GM12878 (cell line): ENCODE results near the gene EXPH5. TPM values are rescaled to one million over a fixed set of nuclear protein-coding genes. Genes with fewer than 3 reads are reported as not detected.

Experiments
- ASH2L ChIP-seq: fragments of 300-600, 200-600 bp; sonication (generic); IDR thresholded peaks from 2 replicates; pipeline ENCODE4 v1.6.1; 2017; ENCODE audit warnings: low read depth, mild to moderate bottlenecking, borderline replicate concordance
- CEBPB ChIP-seq, 2 experiments: fragments of 150-350 bp in 1 of 2; IDR thresholded peaks; 2 replicates each; pipeline ENCODE4 v1.6.1; 2012 to 2014; ENCODE audit warnings: low read depth in 2 of 2, low read length in 2 of 2, borderline replicate concordance in 1 of 2, inconsistent platforms in 1 of 2
- CREB1 ChIP-seq: IDR thresholded peaks from 2 replicates; pipeline ENCODE4 v1.6.1; 2012; ENCODE audit warnings: low read depth, mild to moderate bottlenecking, inconsistent platforms
- CREM ChIP-seq: IDR thresholded peaks from 2 replicates; pipeline ENCODE4 v1.6.1; 2014; ENCODE audit warnings: antibody characterized with exemption, low read depth
- E2F8 ChIP-seq: fragments of 450-650 bp; IDR thresholded peaks from 2 replicates; pipeline ENCODE4 v1.6.1; 2018; ENCODE audit warnings: mild to moderate bottlenecking, low read depth, moderate library complexity; ENCODE audit not compliant: partially characterized antibody
- FOXM1 ChIP-seq: IDR thresholded peaks from 2 replicates; pipeline ENCODE4 v1.6.1; 2012; ENCODE audit warnings: low read depth, mild to moderate bottlenecking, inconsistent platforms, low read length, moderate library complexity
- IKZF2 ChIP-seq, 2 experiments: fragments of 450-650 bp; IDR thresholded peaks; 2 replicates each; pipeline ENCODE4 v1.6.1; 2017; ENCODE audit warnings: mild to moderate bottlenecking in 2 of 2, moderate library complexity in 2 of 2
- JUNB ChIP-seq: IDR thresholded peaks from 2 replicates; pipeline ENCODE4 v1.6.1; 2016; ENCODE audit warnings: antibody characterized with exemption, mild to moderate bottlenecking
- KAT2A ChIP-seq: conservative IDR thresholded peaks from 2 replicates; pipeline ENCODE4 v1.6.1; 2011; ENCODE audit warnings: low read depth, low read length; ENCODE audit not compliant: control insufficient read depth
- MXI1 ChIP-seq: fragments of 150-350 bp; IDR thresholded peaks from 2 replicates; pipeline ENCODE4 v1.6.1; 2011; ENCODE audit warnings: low read depth, mild to moderate bottlenecking, inconsistent platforms, low read length, improper control_type of control experiment
- MYB ChIP-seq: fragments of 150-350 bp; IDR thresholded peaks from 2 replicates; pipeline ENCODE4 v1.6.1; 2014; ENCODE audit warnings: mild to moderate bottlenecking, low read depth, low read length, borderline replicate concordance
- NBN ChIP-seq: fragments of 450-650 bp; IDR thresholded peaks from 2 replicates; pipeline ENCODE4 v1.6.1; 2016
- NFYB ChIP-seq: IDR thresholded peaks from 2 replicates; pipeline ENCODE4 v1.6.1; 2011; ENCODE audit warnings: low read depth, mild to moderate bottlenecking, low read length, improper control_type of control experiment, moderate library complexity; ENCODE audit not compliant: insufficient read depth
- NKRF ChIP-seq: fragments of 450-650 bp; conservative IDR thresholded peaks from 2 replicates; pipeline ENCODE4 v1.6.1; 2017; ENCODE audit warnings: mild to moderate bottlenecking, moderate library complexity
- NR2F1 ChIP-seq: fragments of 450-650 bp; conservative IDR thresholded peaks from 2 replicates; pipeline ENCODE4 v1.6.1; 2017; ENCODE audit warnings: mild to moderate bottlenecking
- PML ChIP-seq: IDR thresholded peaks from 2 replicates; pipeline ENCODE4 v1.6.1; 2012; ENCODE audit warnings: low read length, inconsistent platforms
- POLR2AphosphoS2 ChIP-seq: IDR thresholded peaks from 2 replicates; pipeline ENCODE4 v1.6.1; 2011; ENCODE audit warnings: low read depth, mild to moderate bottlenecking, low read length, improper control_type of control experiment, moderate library complexity
- POU2F2 ChIP-seq: IDR thresholded peaks from 3 replicates; pipeline ENCODE4 v1.6.1; 2011; ENCODE audit warnings: low read depth, mild to moderate bottlenecking, low read length, borderline replicate concordance
- SPI1 ChIP-seq: IDR thresholded peaks from 2 replicates; pipeline ENCODE4 v1.6.1; 2011; ENCODE audit warnings: low read depth, mild to moderate bottlenecking, low read length, moderate library complexity, borderline replicate concordance; ENCODE audit not compliant: insufficient read depth
- YBX1 ChIP-seq: fragments of 450-650 bp; IDR thresholded peaks from 2 replicates; pipeline ENCODE4 v1.6.1; 2016; ENCODE audit warnings: antibody characterized with exemption
- ZNF217 ChIP-seq: fragments of 450-650 bp; IDR thresholded peaks from 2 replicates; pipeline ENCODE4 v1.6.1; 2017; ENCODE audit warnings: antibody characterized with exemption, mild to moderate bottlenecking
- ZNF274 ChIP-seq: IDR thresholded peaks from one replicate; pipeline ENCODE4 v1.8.0; 2011; ENCODE audit not compliant: insufficient read length, insufficient read depth
- polyA plus RNA-seq, 11 experiments: library from polyadenylated mRNA; depleted of rRNA in 4 of 11; unstranded in 6 of 11; stranded (reverse) in 5 of 11; fragments of >200 nt; fragmentation: Nextera tagmentation in 4 of 11; fragmentation: Illumina TruSeq in 1 of 11; extraction: Ambion mirVana in 4 of 11; extraction: Trizol in 1 of 11; gene quantifications; 1 replicate in 1 of 11; 2 replicates in 10 of 11; pipeline versions ENCODE4 v1.2.1 to v1.2.3, GENCODE V29; 2011 to 2016; ENCODE audit warnings: inconsistent platforms in 2 of 11, missing spikeins in 2 of 11, low read depth in 1 of 11
- total RNA-seq, 4 experiments: library from RNA; depleted of rRNA in 3 of 4; stranded (reverse); fragments of >200 nt in 3 of 4; fragmentation: Illumina TruSeq in 1 of 4; extraction: Trizol in 1 of 4; gene quantifications; 2 replicates each; pipeline versions ENCODE4 v1.2.1 to v1.2.3, GENCODE V29; 2013 to 2021
- TF ChIP-seq, protein P1 (sequence below): fragments of 450-650 bp; IDR thresholded peaks from 2 replicates; pipeline ENCODE4 v1.6.1; 2016; ENCODE audit warnings: mild to moderate bottlenecking
- TF ChIP-seq, protein P2 (sequence below): IDR thresholded peaks from 2 replicates; pipeline ENCODE4 v1.6.1; 2011; ENCODE audit warnings: mild to moderate bottlenecking, low read depth, low read length, moderate library complexity; ENCODE audit not compliant: insufficient replicate concordance

The EXPH5 gene
- total and polyA plus RNA-seq, 10 of the 15 experiments (the other 5 are each of a cell fraction or from before 2014, with no cell fraction given): 0.69 to 11.1 (median 4.3) TPM

- TF ChIP-seq SPI1: no peak
- peak; percentile 61; the same call in 1 of the 2 replicates for TF ChIP-seq FOXM1
- peak; percentile 61; the same call in 1 of the 2 replicates for TF ChIP-seq CREB1
- no peak for TF ChIP-seq ZNF274
- TF ChIP-seq CEBPB (IDR thresholded peaks at IDR 0.05; ENCODE audit: borderline replicate concordance in 1 of 2, low read depth in 2 of 2, low read length in 2 of 2): no peak
- peak; percentile 67; the same call in 1 of the 2 replicates for TF ChIP-seq NKRF
- no peak for TF ChIP-seq NR2F1
- peak; percentile 28; the same call in 1 of the 2 replicates for TF ChIP-seq MXI1
- TF ChIP-seq JUNB: no peak
- TF ChIP-seq, protein P1, sequence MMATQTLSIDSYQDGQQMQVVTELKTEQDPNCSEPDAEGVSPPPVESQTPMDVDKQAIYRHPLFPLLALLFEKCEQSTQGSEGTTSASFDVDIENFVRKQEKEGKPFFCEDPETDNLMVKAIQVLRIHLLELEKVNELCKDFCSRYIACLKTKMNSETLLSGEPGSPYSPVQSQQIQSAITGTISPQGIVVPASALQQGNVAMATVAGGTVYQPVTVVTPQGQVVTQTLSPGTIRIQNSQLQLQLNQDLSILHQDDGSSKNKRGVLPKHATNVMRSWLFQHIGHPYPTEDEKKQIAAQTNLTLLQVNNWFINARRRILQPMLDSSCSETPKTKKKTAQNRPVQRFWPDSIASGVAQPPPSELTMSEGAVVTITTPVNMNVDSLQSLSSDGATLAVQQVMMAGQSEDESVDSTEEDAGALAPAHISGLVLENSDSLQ: peak; percentile 91
- peak; percentile 81; the same call in 1 of the 2 replicates for TF ChIP-seq PML
- TF ChIP-seq IKZF2 (IDR thresholded peaks at IDR 0.05): peak in 1 of 2 experiments; percentile 45; a peak in 1 of 4 replicates
- no peak for TF ChIP-seq E2F8
- no peak for TF ChIP-seq KAT2A
- TF ChIP-seq ASH2L: 0 out of 2 replicates have a peak, but pooled peaks have one; percentile 68
- TF ChIP-seq YBX1: no peak
- peak; percentile 42; the same call in 1 of the 2 replicates for TF ChIP-seq NBN
- TF ChIP-seq, protein P2, sequence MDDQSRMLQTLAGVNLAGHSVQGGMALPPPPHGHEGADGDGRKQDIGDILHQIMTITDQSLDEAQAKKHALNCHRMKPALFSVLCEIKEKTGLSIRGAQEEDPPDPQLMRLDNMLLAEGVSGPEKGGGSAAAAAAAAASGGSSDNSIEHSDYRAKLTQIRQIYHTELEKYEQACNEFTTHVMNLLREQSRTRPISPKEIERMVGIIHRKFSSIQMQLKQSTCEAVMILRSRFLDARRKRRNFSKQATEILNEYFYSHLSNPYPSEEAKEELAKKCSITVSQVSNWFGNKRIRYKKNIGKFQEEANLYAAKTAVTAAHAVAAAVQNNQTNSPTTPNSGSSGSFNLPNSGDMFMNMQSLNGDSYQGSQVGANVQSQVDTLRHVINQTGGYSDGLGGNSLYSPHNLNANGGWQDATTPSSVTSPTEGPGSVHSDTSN: peak; percentile 70
- no peak; the same call in 1 of the 2 replicates for TF ChIP-seq CREM
- TF ChIP-seq NFYB: peak; percentile 79
- no peak for TF ChIP-seq MYB
- peak; percentile 17; the same call in 1 of the 3 replicates for TF ChIP-seq POU2F2
- TF ChIP-seq ZNF217: no peak
- no peak for TF ChIP-seq POLR2AphosphoS2
Observed at GRCh38 chr11:108593214-108593922, at the start of gene EXPH5 (continued).
